GM19438 (cell line): ENCODE data around the gene TK2.
A peak's percentile ranks its signal among the peaks of the same experiment; 100 is the strongest.
"Not testable (repeated sequence)": the region's sequence is repeated elsewhere in the genome, so short reads cannot be mapped to it uniquely, and the experiment has no call there.

Experiments used
- ATAC-seq: cut with Tn5 transposase; IDR thresholded peaks from one replicate; pipeline ENCODE4 v1.9.1; 2021; ENCODE audit warnings: low read depth; ENCODE audit not compliant: unreplicated experiment

The TK2 gene

DNA sequence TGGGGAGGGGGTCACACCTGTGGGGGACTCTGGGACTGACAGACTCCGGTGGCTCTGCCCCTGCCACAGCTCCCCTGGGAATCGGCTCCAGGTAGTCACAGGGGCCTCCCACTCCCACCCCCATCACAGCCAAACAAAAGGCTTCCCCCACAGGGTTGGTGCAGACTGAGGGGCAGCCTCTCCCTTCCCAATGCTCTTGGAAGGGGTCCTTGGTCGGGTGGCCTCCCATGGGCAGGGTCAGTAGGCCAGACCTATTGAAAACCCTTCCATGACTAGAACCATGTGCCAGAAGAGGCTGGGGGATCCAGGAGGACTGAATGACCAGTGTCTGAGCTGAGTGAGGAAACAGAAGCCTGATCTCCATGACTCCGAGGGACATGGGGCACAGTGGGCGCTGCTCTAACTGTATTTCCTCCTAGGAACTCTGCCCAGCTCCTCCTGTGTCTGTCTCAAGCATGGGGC, 28.6 kb downstream of the TK2 start:
- ATAC-seq, result no peak

DNA sequence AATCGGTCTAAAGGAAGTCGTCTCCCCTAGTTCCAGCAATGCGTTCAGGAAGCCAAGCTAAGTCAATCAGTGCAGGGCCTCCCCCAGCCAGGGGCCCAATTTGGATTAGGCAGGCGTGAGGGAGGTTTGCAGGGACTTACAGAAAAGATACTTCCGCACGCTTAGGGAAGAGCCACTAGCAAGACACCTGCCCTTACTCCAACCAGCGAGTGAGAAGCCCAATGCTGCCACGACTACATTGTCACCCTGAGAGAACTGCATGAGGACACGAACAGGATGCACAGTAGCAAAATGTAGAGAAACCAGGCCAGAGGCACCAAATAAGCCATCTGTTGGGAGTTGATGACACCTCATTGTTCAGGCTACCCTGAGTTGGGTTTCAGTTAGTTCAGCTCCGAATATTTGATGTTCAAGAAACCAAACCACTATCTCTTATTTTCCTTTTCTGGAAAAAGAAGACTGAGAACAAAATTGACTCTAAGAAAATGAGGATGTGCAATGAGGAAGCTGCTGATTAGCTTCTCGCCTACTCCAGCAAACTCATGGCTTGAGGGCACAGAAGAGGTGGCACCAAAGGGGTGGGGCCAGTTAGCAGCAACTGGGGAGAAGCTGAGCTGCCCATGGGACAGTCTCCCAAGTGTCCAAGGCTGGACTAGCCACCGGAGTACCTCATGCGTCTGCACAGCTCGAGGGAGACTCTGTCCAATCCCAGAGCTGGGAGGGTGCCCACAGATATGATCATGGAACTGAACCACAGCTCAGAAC, 29.3 kb downstream of the TK2 start:
- no peak for ATAC-seq

DNA sequence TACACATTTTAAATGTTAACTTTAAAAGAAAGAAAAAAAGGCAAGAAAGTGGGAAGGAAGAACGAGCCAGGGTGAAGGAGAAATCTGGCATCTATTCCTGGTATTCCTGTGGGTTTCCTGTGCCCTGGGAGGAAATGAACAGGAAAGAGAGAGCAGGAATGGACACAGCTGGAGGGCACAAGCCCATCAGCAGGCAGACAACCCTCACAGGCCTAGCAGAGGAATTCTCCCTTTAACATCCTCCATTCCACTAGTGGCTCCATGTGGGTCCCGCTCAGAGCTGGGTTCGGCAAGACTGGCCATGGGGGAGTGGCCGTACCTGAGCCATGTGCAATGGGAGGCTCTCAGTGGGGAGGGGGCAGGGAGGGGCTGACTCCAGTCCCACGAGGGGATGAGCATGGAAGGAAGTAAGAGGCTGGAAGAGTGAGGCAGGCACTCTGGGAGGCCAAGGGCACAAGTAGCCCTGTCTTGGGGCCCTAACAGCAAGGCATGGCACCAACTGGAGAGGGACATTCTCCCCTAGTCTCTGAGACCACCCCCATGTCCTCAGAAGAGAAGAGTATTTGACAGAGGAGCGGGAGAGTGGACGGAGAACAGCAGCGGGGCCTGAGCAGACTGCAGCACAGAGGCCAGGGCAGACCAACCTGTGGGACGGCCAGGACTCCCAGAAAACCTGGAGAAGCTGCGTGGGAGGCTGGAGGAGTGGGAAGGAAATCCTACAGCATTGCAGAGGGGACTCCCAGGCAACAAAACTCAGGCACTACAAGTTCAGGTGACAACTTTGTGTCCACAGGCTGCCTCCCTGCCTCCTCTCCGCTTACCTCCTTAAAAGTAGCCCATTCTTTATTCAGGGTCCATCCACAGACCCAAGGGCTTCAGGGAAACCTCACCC, 30.2 kb downstream of the TK2 start:
- ATAC-seq, result no peak

DNA sequence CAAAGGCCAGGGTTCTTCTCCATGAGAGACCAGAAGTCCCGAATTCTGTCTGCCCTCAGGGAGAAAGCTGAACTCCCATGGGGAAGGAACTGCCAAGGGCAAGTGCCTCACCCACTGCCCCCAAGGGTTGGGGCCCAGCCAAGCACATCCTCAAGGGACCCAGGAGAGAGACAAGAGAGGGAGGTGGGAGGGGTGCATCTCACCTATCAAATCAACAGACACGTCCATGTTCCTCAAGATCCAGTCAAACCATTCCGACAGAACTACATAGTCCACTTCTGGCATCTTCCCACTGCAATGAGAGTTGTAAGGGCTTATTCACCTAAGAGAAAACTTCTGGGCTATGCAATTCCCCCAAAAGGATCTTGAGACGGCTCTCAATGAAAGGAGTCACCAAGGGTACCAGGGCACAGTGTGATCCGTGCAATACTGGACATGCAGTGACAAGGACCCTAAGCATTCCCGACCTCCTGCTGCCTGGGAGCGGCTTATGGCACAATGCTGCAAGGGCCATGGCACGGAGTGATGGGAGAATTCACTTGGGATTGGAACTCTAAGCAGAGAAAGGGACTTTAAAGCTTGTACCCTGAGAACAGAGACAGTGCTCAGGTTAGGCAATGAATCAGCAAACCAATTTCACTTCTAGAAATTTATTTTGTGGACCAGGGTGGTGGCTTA, 32.2 kb downstream of the TK2 start:
- ATAC-seq, result no peak

DNA sequence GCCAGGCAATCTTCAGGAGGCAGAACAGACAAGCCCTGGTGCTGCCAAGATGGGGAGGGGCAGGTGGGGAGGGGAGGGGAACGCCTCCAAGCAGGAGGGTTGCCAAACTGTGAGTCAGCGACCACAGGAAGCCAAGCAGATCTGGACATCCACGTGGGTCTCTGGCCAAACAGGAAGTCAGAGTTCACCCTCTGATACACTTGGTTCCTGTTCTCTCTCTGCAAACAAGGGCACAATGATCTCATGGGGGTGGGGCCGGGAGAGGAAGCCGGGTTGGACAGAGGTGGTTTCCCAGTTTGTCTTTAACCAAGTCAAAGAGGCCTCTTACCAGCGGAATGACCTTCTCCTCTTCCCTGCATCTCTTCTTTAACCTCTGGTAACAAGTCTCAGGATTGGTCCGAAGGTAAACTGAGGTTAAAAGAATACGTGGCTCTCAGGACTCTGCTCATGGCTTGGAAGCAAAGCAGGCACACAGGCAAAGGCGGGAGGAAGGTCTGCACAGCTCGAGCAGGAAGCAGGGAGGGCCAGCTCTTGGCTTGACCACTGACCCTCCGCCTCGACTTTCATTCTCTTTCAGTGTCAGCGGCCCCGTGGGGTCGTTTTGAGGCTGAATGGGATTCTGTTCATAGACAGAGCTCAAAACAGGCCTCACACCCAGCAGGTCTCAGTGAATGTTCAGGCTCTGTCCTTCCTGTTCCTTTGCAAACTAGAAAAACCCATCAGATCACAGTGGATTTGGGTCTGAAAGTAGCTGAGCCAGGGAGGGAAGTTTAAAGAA, 32.9 kb downstream of the TK2 start:
- peak; percentile 97 for ATAC-seq

DNA sequence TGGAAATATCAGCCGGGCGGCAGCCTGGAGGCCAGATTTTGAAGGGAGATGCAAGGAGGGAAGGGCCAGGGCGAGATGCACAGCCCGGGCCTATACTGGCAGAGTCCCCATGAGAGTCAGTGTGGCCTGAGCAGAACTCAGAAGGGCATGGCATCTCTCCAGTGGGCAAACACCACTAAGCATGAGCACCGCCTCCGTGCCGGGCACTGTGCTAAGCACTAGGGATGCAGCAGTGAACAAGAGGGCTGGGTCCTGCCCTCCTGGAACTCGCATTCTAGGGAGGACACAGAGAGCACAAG, 33.5 kb downstream of the TK2 start:
- ATAC-seq, result no peak

GRCh38 chr16:66515596-66516508, 34.1 kb downstream of the TK2 start:
- no peak for ATAC-seq

DNA sequence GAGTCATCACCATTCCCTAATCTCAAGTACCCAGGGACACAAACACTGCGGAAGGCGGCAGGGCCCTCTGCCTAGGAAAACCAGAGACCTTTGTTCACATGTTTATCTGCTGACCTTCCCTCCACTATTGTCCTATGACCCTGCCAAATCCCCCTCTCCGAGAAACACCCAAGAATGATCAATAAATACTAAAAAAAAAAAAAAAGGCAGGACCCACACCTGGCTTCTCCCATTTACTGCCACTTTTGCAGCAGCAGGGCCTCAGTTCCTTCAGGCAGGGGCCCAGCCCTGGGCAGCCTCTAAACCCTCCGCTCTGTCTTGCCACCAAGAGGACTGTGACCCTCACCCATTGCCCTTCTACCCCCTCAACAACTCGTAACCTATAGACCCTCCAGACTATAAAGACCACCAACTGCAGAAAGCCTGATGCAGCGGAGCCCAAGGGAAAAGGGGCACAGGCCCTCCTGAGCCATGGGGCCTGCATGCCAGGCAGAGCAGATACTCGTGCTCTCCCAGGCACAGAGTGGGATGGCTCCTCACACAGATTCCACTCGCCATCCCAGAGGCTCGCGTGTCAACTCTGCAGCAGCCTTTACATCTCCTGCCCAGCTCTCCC, 34.8 kb downstream of the TK2 start:
- ATAC-seq, result not testable (repeated sequence)

- ATAC-seq, result not testable (repeated sequence)
Measured at GRCh38 chr16:66514391-66514790, 35.5 kb downstream of the TK2 start.

DNA sequence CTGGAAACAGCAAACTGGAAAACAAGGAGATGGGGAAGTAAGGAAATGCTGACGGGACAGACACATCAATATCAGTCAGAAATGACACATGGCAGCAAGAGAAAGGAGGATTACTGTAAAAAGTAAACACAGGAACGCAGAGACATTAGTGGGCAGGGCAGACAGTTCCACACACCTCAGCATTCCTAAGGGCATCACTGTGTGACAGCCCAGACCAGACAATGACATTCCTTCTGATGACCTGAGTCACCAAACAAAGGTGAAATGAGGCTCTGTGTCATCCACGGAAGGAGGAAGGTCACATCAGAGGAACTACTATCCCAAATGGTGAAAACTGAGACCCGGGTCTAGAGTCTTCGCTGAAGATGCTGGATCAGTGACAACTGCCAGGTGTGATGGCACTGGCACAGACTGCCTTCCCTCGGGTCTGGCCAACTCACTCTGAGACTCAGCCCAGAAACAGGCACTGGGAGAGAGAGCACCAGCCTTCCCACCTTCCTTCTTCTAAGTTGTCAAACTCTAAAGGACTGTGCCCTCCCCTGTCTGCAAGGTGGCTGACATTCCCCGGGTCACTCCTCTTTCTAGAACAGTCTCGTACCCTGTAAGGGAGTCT, 36.7 kb downstream of the TK2 start:
- ATAC-seq, result no peak

DNA sequence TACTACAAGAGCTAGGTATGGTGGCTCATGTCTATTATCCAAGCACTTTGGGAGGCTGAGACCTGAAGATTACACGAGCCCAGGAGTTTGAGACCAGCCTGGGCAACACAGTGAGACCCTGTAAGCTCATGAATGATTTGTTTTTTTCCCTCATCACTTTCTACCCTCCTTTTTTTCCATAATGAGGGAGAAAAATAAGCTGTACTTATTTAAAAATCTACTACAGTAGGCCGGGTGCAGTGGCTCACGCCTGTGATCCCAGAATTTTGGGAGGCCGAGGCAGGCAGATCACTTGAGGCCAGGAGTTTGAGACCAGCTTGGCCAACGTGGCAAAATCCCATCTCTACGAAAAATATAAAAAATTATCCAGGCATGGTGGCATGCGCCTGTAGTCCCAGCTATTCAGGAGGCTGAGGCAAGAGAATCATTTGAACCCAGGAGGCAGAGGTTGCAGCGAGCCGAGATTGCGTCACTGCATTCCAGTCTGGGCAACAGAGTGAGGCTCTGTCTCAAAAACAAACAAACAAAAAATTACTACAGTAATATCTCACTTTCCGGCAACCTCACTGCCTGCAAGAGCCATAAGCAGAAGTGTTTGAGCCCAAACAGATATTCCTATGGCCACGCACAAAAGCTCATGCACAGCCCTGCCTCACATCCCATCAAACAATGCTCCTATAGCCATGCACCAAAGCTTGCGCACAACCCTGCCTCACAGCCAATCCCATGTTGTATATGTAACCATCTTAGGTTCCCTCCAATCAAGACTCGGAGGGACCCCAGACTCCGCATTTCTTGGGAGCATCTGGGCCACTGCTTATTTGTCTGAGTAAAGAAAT, 37.4 kb downstream of the TK2 start:
- no peak for ATAC-seq

- ATAC-seq, result no peak
Measured at GRCh38 chr16:66511602-66512271, 38.2 kb downstream of the TK2 start.

- ATAC-seq, result no peak
Measured at GRCh38 chr16:66510711-66511601, 39.0 kb downstream of the TK2 start.

GRCh38 chr16:66510298-66510697, 39.6 kb downstream of the TK2 start:
- ATAC-seq, result no peak

- no peak for ATAC-seq
Measured at GRCh38 chr16:66509576-66509975, 40.3 kb downstream of the TK2 start.

- ATAC-seq, result no peak
Measured at GRCh38 chr16:66508914-66509496, 40.9 kb downstream of the TK2 start.
